MG63 (cell line): ENCODE measurements around the gene CCDC15. TPM values are rescaled to one million over a fixed set of nuclear protein-coding genes. Genes with fewer than 3 reads are reported as not detected.

Experiments used
- DNase-seq: peaks from one replicate; pipeline ENCODE4 v3.0.0-alpha.2; 2020
- H3K27me3 ChIP-seq: fragments of 250-450 bp; sonication (Bioruptor Pico); 2 replicates; pipeline ENCODE4 v1.5.1; 2020; ENCODE audit warnings: mild to moderate bottlenecking, moderate library complexity
- H3K36me3 ChIP-seq: fragments of 250-450 bp; sonication (Bioruptor Pico); 2 replicates; pipeline ENCODE4 v1.5.1; 2020; ENCODE audit warnings: mild to moderate bottlenecking, moderate library complexity
- H3K4me3 ChIP-seq: fragments of 250-450 bp; sonication (Bioruptor Pico); 2 replicates; pipeline ENCODE4 v1.5.1; 2020; ENCODE audit warnings: mild to moderate bottlenecking, moderate library complexity
- H3K9me3 ChIP-seq: fragments of 250-450 bp; sonication (Bioruptor Pico); 2 replicates; pipeline ENCODE4 v1.5.1; 2020; ENCODE audit warnings: mild to moderate bottlenecking, moderate library complexity
- total RNA-seq: library from RNA; depleted of rRNA; stranded (reverse); fragments of >200 nt; shearing (Covaris generic); gene quantifications from 2 replicates; pipeline ENCODE4 v1.2.3, GENCODE V29; 2014; ENCODE audit warnings: low replicate concordance

CCDC15 gene
- total RNA-seq, 1 experiment from 2014 or later = 1.5 TPM

GRCh38 chr11:125071435-125071834 is 117.4 kb downstream of the CCDC15 start:
- H3K9me3 ChIP-seq = no peaks in the 10 kb centered on the region
- peak; percentile 39 for DNase-seq
- no peaks in the 10 kb centered on the region for H3K36me3 ChIP-seq
- H3K4me3 ChIP-seq = no peak overlapping the region
- no peaks in the 10 kb centered on the region for H3K27me3 ChIP-seq

GRCh38 chr11:125071846-125072217 is 117.8 kb downstream of the CCDC15 start:
- DNase-seq = no peak
- no peaks in the 10 kb centered on the region for H3K27me3 ChIP-seq
- no peak overlapping the region for H3K4me3 ChIP-seq
- no peaks in the 10 kb centered on the region for H3K9me3 ChIP-seq
- H3K36me3 ChIP-seq = no peaks in the 10 kb centered on the region

GRCh38 chr11:125072218-125072960 is 118.4 kb downstream of the CCDC15 start:
- DNase-seq = no peak
- H3K9me3 ChIP-seq = no peaks in the 10 kb centered on the region
- H3K36me3 ChIP-seq = no peaks in the 10 kb centered on the region
- H3K4me3 ChIP-seq = no peak overlapping the region
- H3K27me3 ChIP-seq = no peaks in the 10 kb centered on the region

GRCh38 chr11:125072961-125073590 is 119.1 kb downstream of the CCDC15 start:
- no peaks in the 10 kb centered on the region for H3K27me3 ChIP-seq
- no peaks in the 10 kb centered on the region for H3K9me3 ChIP-seq
- no peaks in the 10 kb centered on the region for H3K36me3 ChIP-seq
- no peak for DNase-seq
- H3K4me3 ChIP-seq = no peak overlapping the region

GRCh38 chr11:125073616-125074483 is 119.8 kb downstream of the CCDC15 start:
- no peaks in the 10 kb centered on the region for H3K9me3 ChIP-seq
- no peaks in the 10 kb centered on the region for H3K27me3 ChIP-seq
- no peak overlapping the region for H3K4me3 ChIP-seq
- DNase-seq = no peak
- H3K36me3 ChIP-seq = no peaks in the 10 kb centered on the region

- H3K36me3 ChIP-seq = no peaks in the 10 kb centered on the region
- H3K4me3 ChIP-seq = no peak overlapping the region
- no peaks in the 10 kb centered on the region for H3K27me3 ChIP-seq
- no peaks in the 10 kb centered on the region for H3K9me3 ChIP-seq
- DNase-seq = no peak
Observed at GRCh38 chr11:125074511-125075241, 120.7 kb downstream of the CCDC15 start.

GRCh38 chr11:125075242-125075625 is 121.2 kb downstream of the CCDC15 start:
- H3K27me3 ChIP-seq = no peaks in the 10 kb centered on the region
- H3K36me3 ChIP-seq = no peaks in the 10 kb centered on the region
- no peak for DNase-seq
- no peak overlapping the region for H3K4me3 ChIP-seq
- H3K9me3 ChIP-seq = no peaks in the 10 kb centered on the region

- Histone ChIP-seq H3K36me3 (no peaks in the 10 kb centered on the region), H3K9me3 (no peaks in the 10 kb centered on the region), H3K27me3 (no peaks in the 10 kb centered on the region), H3K4me3 (no peak overlapping the region)
- DNase-seq = no peak
Observed at GRCh38 chr11:125075900-125076317, 121.9 kb downstream of the CCDC15 start.

GRCh38 chr11:125076378-125076945 is 122.5 kb downstream of the CCDC15 start:
- no peaks in the 10 kb centered on the region for H3K27me3 ChIP-seq
- H3K36me3 ChIP-seq = no peaks in the 10 kb centered on the region
- DNase-seq = no peak
- H3K9me3 ChIP-seq = no peaks in the 10 kb centered on the region
- H3K4me3 ChIP-seq = no peak overlapping the region

- Histone ChIP-seq H3K36me3 (no peaks in the 10 kb centered on the region), H3K27me3 (no peaks in the 10 kb centered on the region), H3K9me3 (no peaks in the 10 kb centered on the region), H3K4me3 (no peak overlapping the region)
- DNase-seq = no peak
Observed at GRCh38 chr11:125078016-125078415, 124.0 kb downstream of the CCDC15 start.

GRCh38 chr11:125078516-125079140 is 124.6 kb downstream of the CCDC15 start:
- no peak for DNase-seq
- no peaks in the 10 kb centered on the region for H3K36me3 ChIP-seq
- H3K27me3 ChIP-seq = no peaks in the 10 kb centered on the region
- no peaks in the 10 kb centered on the region for H3K9me3 ChIP-seq
- no peak overlapping the region for H3K4me3 ChIP-seq

- Histone ChIP-seq H3K9me3 (no peaks in the 10 kb centered on the region), H3K36me3 (no peaks in the 10 kb centered on the region), H3K27me3 (no peaks in the 10 kb centered on the region), H3K4me3 (no peak overlapping the region)
- no peak for DNase-seq
Observed at GRCh38 chr11:125079151-125079877, 125.3 kb downstream of the CCDC15 start.

- H3K4me3 ChIP-seq = no peak overlapping the region
- no peaks in the 10 kb centered on the region for H3K27me3 ChIP-seq
Observed at GRCh38 chr11:125079878-125080530, 126.0 kb downstream of the CCDC15 start.

GRCh38 chr11:125080531-125080911 is 126.5 kb downstream of the CCDC15 start:
- Histone ChIP-seq H3K36me3 (no peaks in the 10 kb centered on the region), H3K4me3 (no peak overlapping the region), H3K27me3 (no peaks in the 10 kb centered on the region), H3K9me3 (no peaks in the 10 kb centered on the region)
- no peak for DNase-seq

More at GRCh38 chr11:125079878-125080530, 126.0 kb downstream of the CCDC15 start:
- DNase-seq = no peak
- Histone ChIP-seq H3K36me3 (no peaks in the 10 kb centered on the region), H3K9me3 (no peaks in the 10 kb centered on the region)
